HEK293 (cell line): ENCODE data around the gene C2CD3.

Experiments used
- CTCF ChIA-PET: fragments of 350-600 bp; formaldehyde crosslinking; extraction: SDS; loops from one replicate; lab custom pipeline; 2021; ENCODE audit warnings: antibody characterized with exemption; lab: Yijun Ruan, JAX
- POLR2A ChIA-PET: fragments of 300-600 bp; formaldehyde crosslinking; extraction: SDS; loops from one replicate; lab custom pipeline; 2020; ENCODE audit warnings: antibody characterized with exemption, inconsistent platforms; lab: Yijun Ruan, JAX
- H3K27ac ChIP-seq: fragments of 200-500 bp; sonication (Bioruptor generic); 2 replicates; pipeline ENCODE4 v1.5.1; 2014; ENCODE audit warnings: low read depth, low read length, control low read depth, inconsistent platforms; ENCODE audit errors: extremely low read depth
- H3K36me3 ChIP-seq, 2 experiments: fragments of 200-500 bp in 1 of 2; sonication (Bioruptor generic) in 1 of 2; 1 replicate in 1 of 2; 2 replicates in 1 of 2; pipeline ENCODE4 v1.5.1; 2014 to 2017; ENCODE audit warnings: inconsistent platforms in 2 of 2, low read length in 2 of 2; ENCODE audit not compliant: control insufficient read depth in 2 of 2, insufficient read depth in 1 of 2
- H3K4me1 ChIP-seq: fragments of 200-500 bp; sonication (Bioruptor generic); 2 replicates; pipeline ENCODE4 v1.5.1; 2014; ENCODE audit warnings: mild to moderate bottlenecking, low read length, inconsistent platforms; ENCODE audit not compliant: control insufficient read depth, insufficient read depth
- H3K4me3 ChIP-seq: 2 replicates; pipeline ENCODE4 v1.5.1; 2011; ENCODE audit warnings: low read depth, mild to moderate bottlenecking, control low read depth, low read length, moderate library complexity
- H3K9me3 ChIP-seq: fragments of 200-500 bp; sonication (Bioruptor generic); 2 replicates; pipeline ENCODE4 v1.5.1; 2014; ENCODE audit warnings: low read depth, low read length, inconsistent platforms; ENCODE audit not compliant: control insufficient read depth, insufficient read depth
- PRDM10 ChIP-seq: fragments of 450-650 bp; formaldehyde crosslinking; IDR thresholded peaks from 2 replicates; pipeline ENCODE4 v1.5.1; 2016; ENCODE audit warnings: missing biosample characterization, missing genetic modification characterization
- ZFHX2 ChIP-seq: fragments of 450-650 bp; formaldehyde crosslinking; conservative IDR thresholded peaks from 2 replicates; pipeline ENCODE4 v1.5.1; 2016; ENCODE audit warnings: missing biosample characterization, missing genetic modification characterization
- ZFP37 ChIP-seq: fragments of 450-650 bp; formaldehyde crosslinking; IDR thresholded peaks from 2 replicates; pipeline ENCODE4 v1.5.1; 2016; ENCODE audit warnings: missing biosample characterization, missing genetic modification characterization
- ZNF2 ChIP-seq: fragments of 450-650 bp; formaldehyde crosslinking; IDR thresholded peaks from 2 replicates; pipeline ENCODE4 v1.5.1; 2016; ENCODE audit warnings: missing biosample characterization, missing genetic modification characterization
- ZNF274 ChIP-seq, 2 experiments: fragments of 200-500 bp in 1 of 2; fragments of 450-650 bp in 1 of 2; sonication (Bioruptor generic) in 1 of 2; formaldehyde crosslinking in 1 of 2; IDR thresholded peaks; 2 replicates each; pipeline versions ENCODE4 v1.5.1 to v1.6.1; 2014 to 2016; ENCODE audit warnings: borderline replicate concordance in 1 of 2, inconsistent platforms in 1 of 2, low read length in 1 of 2, missing biosample characterization in 1 of 2, missing genetic modification characterization in 1 of 2
- ZNF280C ChIP-seq: fragments of 450-650 bp; formaldehyde crosslinking; IDR thresholded peaks from 2 replicates; pipeline ENCODE4 v1.5.1; 2016; ENCODE audit warnings: missing biosample characterization, missing genetic modification characterization
- ZNF548 ChIP-seq: fragments of 450-650 bp; formaldehyde crosslinking; IDR thresholded peaks from 2 replicates; pipeline ENCODE4 v1.5.1; 2016; ENCODE audit warnings: missing biosample characterization, missing genetic modification characterization
- ZNF585B ChIP-seq: fragments of 450-650 bp; formaldehyde crosslinking; IDR thresholded peaks from 2 replicates; pipeline ENCODE4 v1.5.1; 2016; ENCODE audit warnings: missing biosample characterization, missing genetic modification characterization
- ZNF830 ChIP-seq: fragments of 450-650 bp; IDR thresholded peaks from 2 replicates; pipeline ENCODE4 v1.5.0; 2018; ENCODE audit warnings: missing biosample characterization, missing genetic modification characterization, low read depth, mild to moderate bottlenecking, moderate library complexity
- ZSCAN16 ChIP-seq: fragments of 450-650 bp; formaldehyde crosslinking; IDR thresholded peaks from 2 replicates; pipeline ENCODE4 v1.5.1; 2016; ENCODE audit warnings: missing biosample characterization, missing genetic modification characterization
- ZSCAN30 ChIP-seq: fragments of 450-650 bp; IDR thresholded peaks from 2 replicates; pipeline ENCODE4 v1.5.1; 2018; ENCODE audit warnings: missing biosample characterization, mild to moderate bottlenecking, missing genetic modification characterization, moderate library complexity
- TF ChIP-seq, protein P1 (sequence below): fragments of 450-650 bp; formaldehyde crosslinking; IDR thresholded peaks from 2 replicates; pipeline ENCODE4 v1.5.1; 2017; ENCODE audit warnings: missing biosample characterization, missing genetic modification characterization
- TF ChIP-seq, protein P2 (sequence below): fragments of 450-650 bp; formaldehyde crosslinking; IDR thresholded peaks from 2 replicates; pipeline ENCODE4 v1.5.1; 2016; ENCODE audit warnings: missing biosample characterization, missing genetic modification characterization

Gene C2CD3

DNA sequence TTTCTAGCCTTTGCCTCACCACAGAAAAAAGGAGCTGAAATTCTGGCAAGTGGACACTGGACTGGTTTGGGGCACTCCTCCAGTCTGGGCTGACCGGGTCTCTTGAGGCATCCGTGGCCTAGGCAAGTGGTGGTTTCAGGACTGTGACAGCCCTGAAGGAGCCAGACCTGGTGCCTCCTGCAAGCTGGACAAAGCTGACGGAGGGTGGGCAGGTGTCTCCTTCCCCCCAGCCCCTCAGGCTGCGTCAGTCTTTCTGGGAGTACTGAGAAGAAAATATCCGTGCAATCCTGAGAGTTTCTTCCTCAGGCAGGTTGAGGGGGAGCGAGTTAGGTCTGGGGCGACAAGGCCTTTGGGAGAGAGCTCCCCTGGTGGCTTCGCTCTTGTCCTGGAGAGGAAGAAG lies 157.7 kb downstream of the C2CD3 start:
- Histone ChIP-seq H3K27ac (no peak overlapping the region), H3K9me3 (no peaks in the 10 kb centered on the region), H3K36me3 (peaks cover 0 to 39% of the 10 kb centered on the region in 2 experiments; a peak in 1 of 3 replicates), H3K4me1 (no peaks in the 10 kb centered on the region), H3K4me3 (no peak overlapping the region)
- POLR2A ChIA-PET: no interaction called here
- TF ChIP-seq, protein P1, sequence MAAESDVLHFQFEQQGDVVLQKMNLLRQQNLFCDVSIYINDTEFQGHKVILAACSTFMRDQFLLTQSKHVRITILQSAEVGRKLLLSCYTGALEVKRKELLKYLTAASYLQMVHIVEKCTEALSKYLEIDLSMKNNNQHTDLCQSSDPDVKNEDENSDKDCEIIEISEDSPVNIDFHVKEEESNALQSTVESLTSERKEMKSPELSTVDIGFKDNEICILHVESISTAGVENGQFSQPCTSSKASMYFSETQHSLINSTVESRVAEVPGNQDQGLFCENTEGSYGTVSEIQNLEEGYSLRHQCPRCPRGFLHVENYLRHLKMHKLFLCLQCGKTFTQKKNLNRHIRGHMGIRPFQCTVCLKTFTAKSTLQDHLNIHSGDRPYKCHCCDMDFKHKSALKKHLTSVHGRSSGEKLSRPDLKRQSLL: no peak
- CTCF ChIA-PET: interaction anchor here (0.6 to 1.6 kb wide), 2 partner anchors 36 to 48 kb away, joined by 3 read pairs; no protein-coding TSS in a partner anchor

DNA sequence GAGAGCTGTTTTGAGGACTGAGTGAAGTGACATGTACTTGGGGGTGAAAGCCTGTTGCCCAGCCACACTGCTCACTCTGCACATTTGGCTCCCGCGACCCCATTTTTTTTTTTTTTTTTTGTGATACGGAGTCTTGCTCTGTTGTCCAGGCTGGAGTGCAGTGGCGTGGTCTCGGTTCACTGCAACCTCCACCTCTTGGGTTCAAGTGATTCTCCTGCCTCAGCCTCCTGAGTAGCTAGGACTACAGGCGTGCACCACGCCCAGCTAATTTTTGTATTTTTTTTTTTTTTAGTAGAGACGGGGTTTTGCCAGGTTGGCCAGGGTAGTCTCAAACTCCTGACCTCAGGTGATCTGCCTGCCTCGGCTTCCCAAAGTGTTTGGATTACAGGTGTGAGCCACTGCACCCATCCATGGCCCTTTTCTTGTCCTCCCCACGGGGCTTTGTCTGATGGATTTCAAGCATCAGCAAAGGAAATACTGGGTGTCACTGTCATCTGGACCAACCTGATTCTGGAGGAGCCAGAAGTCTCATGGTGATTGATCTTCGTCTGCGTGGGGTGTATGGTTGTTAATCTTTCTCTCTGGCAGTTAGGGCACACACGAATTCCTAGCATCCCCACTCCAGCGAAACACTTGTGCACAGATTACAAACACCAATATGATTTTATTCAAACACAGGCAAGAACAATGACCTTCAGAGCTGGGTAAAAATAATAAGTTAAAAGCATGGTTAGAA lies 158.6 kb downstream of the C2CD3 start:
- H3K4me1 ChIP-seq: no peaks in the 10 kb centered on the region

GRCh38 chr11:74011360-74012073 lies 159.3 kb downstream of the C2CD3 start:
- no peak overlapping the region for H3K27ac ChIP-seq
- ChIA-PET CTCF (no interaction called here), POLR2A (no interaction called here)
- 0 out of 2 replicates have a peak, but pooled peaks have one; percentile 8 for TF ChIP-seq ZFHX2 (tag by site-specific recombination)
- TF ChIP-seq PRDM10 (tag by site-specific recombination): no peak
- no peaks in the 10 kb centered on the region for H3K9me3 ChIP-seq
- H3K4me3 ChIP-seq: no peak overlapping the region
- peaks cover 0 to 23% of the 10 kb centered on the region in 2 experiments; a peak in 1 of 3 replicates for H3K36me3 ChIP-seq
- no peaks in the 10 kb centered on the region for H3K4me1 ChIP-seq

More for the DNA sequence above, 158.6 kb downstream of the C2CD3 start:
- Histone ChIP-seq H3K27ac (no peak overlapping the region), H3K36me3 (peaks cover 0 to 31% of the 10 kb centered on the region in 2 experiments; a peak in 1 of 3 replicates), H3K4me3 (no peak overlapping the region), H3K9me3 (no peaks in the 10 kb centered on the region)
- no peak for TF ChIP-seq ZSCAN30 (tag by site-specific recombination)
- no peak for TF ChIP-seq ZSCAN16 (tag by site-specific recombination)
- no peak for TF ChIP-seq ZFP37 (tag by site-specific recombination)
- TF ChIP-seq, protein P2, sequence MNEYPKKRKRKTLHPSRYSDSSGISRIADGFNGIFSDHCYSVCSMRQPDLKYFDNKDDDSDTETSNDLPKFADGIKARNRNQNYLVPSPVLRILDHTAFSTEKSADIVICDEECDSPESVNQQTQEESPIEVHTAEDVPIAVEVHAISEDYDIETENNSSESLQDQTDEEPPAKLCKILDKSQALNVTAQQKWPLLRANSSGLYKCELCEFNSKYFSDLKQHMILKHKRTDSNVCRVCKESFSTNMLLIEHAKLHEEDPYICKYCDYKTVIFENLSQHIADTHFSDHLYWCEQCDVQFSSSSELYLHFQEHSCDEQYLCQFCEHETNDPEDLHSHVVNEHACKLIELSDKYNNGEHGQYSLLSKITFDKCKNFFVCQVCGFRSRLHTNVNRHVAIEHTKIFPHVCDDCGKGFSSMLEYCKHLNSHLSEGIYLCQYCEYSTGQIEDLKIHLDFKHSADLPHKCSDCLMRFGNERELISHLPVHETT (tag by site-specific recombination): no peak
- TF ChIP-seq ZNF274 (IDR thresholded peaks at IDR 0.05; ENCODE audit: low read length): no peak
- TF ChIP-seq ZNF274 (tag by site-specific recombination; IDR thresholded peaks at IDR 0.05; ENCODE audit: borderline replicate concordance): no peak
- no peak for TF ChIP-seq ZNF2 (tag by site-specific recombination)
- no peak for TF ChIP-seq ZNF585B (tag by site-specific recombination)
- no peak for TF ChIP-seq ZNF280C (tag by site-specific recombination)
- no peak for TF ChIP-seq ZNF548 (tag by site-specific recombination)
- no peak for TF ChIP-seq ZNF830 (tag by site-specific recombination)
- ChIA-PET CTCF (interaction anchor here (0.6 to 1.6 kb wide), 3 partner anchors 37 to 532 kb away, joined by 3 read pairs; no protein-coding TSS in a partner anchor), POLR2A (no interaction called here)
